Muscle layer of duodenum (tissue), 2 donors: ENCODE measurements around the gene CACNG4.

ENCODE experiments used
- H3K27ac ChIP-seq: one replicate; pipeline ENCODE4 v1.7.0; 2013; ENCODE audit warnings: mild to moderate bottlenecking, low read length
- H3K27me3 ChIP-seq: one replicate; pipeline ENCODE4 v1.7.0; 2013; ENCODE audit warnings: low read depth, mild to moderate bottlenecking, control low read depth, low read length
- H3K36me3 ChIP-seq, 2 donors: one replicate each; pipeline ENCODE4 v1.7.0; 2013; ENCODE audit warnings: low read length in 2 of 2, control low read depth in 1 of 2, mild to moderate bottlenecking in 1 of 2; ENCODE audit not compliant: insufficient read depth in 2 of 2, control insufficient read depth in 1 of 2
- H3K4me1 ChIP-seq, 2 donors: one replicate each; pipeline ENCODE4 v1.7.0; 2013; ENCODE audit warnings: low read length in 2 of 2, mild to moderate bottlenecking in 2 of 2, control low read depth in 1 of 2, moderate library complexity in 1 of 2; ENCODE audit not compliant: insufficient read depth in 2 of 2, control insufficient read depth in 1 of 2
- H3K4me3 ChIP-seq, 2 donors: one replicate each; pipeline ENCODE4 v1.7.0; 2013; ENCODE audit warnings: low read length in 2 of 2, low read depth in 1 of 2, mild to moderate bottlenecking in 1 of 2
- H3K9me3 ChIP-seq, 2 donors: one replicate each; pipeline ENCODE4 v1.7.0; 2013; ENCODE audit warnings: low read length in 2 of 2, control low read depth in 1 of 2, mild to moderate bottlenecking in 1 of 2; ENCODE audit not compliant: control insufficient read depth in 1 of 2
- donor health status: healthy.

CACNG4 gene

DNA sequence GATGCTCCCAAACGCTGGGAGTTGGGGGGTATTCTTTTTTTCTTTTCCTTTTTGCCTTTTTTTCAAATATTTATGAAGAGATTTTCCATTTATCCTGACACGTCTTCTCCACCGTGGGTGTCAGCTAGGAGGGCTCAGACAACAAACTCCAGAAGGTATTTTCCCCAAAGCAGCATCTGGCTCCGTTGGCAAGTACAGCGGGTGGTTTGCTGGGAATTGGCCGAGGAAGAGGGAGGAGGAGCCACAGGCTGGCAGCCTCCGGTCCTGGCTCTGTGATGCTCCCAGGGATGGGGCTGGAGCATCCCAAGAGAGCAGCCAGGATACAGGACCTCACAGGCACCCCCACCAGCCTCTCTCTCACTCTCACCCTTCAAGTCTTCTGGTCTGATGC lies 10.9 kb upstream of the CACNG4 start:
- Histone ChIP-seq H3K4me1 (peaks cover 0 to 3% of the 10 kb centered on the region in 2 donors), H3K27ac (no peak overlapping the region), H3K9me3 (no peaks in the 10 kb centered on the region), H3K36me3 (no peaks in the 10 kb centered on the region), H3K27me3 (no peaks in the 10 kb centered on the region), H3K4me3 (no peak overlapping the region)

- Histone ChIP-seq H3K9me3 (no peaks in the 10 kb centered on the region), H3K36me3 (no peaks in the 10 kb centered on the region), H3K4me1 (peaks cover 0 to 3% of the 10 kb centered on the region in 2 donors), H3K4me3 (no peak overlapping the region), H3K27me3 (no peaks in the 10 kb centered on the region), H3K27ac (no peak overlapping the region)
Measured at GRCh38 chr17:66954632-66955031, 9.9 kb upstream of the CACNG4 start.

- Histone ChIP-seq H3K9me3 (no peaks in the 10 kb centered on the region), H3K4me3 (no peak overlapping the region), H3K27me3 (no peaks in the 10 kb centered on the region), H3K36me3 (no peaks in the 10 kb centered on the region), H3K4me1 (peaks cover 0 to 3% of the 10 kb centered on the region in 2 donors), H3K27ac (no peak overlapping the region)
Measured at GRCh38 chr17:66955821-66956220, 8.7 kb upstream of the CACNG4 start.

GRCh38 chr17:66956941-66957340 lies 7.6 kb upstream of the CACNG4 start:
- Histone ChIP-seq H3K27me3 (no peaks in the 10 kb centered on the region), H3K4me1 (peaks cover 0 to 3% of the 10 kb centered on the region in 2 donors), H3K36me3 (no peaks in the 10 kb centered on the region), H3K9me3 (no peaks in the 10 kb centered on the region), H3K27ac (no peak overlapping the region), H3K4me3 (no peak overlapping the region)

DNA sequence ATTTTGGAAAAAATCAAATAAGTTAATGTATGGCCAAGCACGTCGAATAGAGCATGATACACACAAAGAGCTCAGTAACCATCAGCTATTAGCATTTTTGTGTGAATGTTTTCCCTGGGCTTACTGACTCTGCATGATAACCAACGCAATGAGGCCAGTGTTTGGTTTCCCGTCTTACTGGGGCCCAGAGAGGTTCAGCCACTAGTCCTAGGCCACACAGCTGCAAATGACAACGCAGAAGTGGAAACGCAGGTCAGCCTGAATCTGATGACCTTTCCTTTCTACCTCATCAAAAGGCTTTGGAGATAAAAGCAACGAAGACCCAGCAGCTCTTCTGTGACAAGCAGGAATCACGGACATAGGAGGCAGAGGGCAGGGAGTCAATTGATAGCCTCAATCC lies 7.2 kb upstream of the CACNG4 start:
- Histone ChIP-seq H3K9me3 (no peaks in the 10 kb centered on the region), H3K4me1 (peaks cover 0 to 3% of the 10 kb centered on the region in 2 donors), H3K36me3 (no peaks in the 10 kb centered on the region), H3K27me3 (no peaks in the 10 kb centered on the region), H3K4me3 (no peak overlapping the region), H3K27ac (no peak overlapping the region)

DNA sequence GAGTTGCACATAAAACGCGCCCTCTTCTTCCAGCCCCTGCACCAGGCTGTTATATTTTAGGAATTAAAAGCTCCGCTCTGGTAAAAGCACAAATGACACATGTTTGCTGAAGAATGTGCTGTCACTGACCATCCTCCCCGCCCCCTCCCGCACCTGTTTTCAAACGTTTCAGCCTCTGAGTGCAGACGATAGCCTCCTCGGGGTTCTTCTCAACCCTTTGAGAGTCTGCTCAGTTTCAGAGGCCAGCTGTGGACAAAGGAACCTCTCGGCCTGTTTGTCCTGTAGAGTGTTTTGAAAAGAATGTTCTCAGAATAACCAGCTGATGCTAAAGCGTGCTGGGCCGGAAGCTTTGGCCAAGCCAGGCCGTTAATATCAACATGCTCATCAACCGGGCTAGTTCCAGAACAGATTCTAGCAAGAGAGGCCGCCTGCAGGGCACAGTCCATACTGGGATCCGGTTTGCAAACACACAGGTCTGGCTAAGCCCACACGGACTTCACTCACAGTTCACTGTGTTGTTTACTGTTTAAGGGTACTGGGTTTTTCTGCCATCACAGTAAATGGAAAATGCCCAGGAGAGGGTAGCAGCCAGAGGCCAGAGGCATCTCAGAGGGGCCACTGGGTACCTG lies 6.4 kb upstream of the CACNG4 start:
- Histone ChIP-seq H3K4me1 (peaks cover 0 to 3% of the 10 kb centered on the region in 2 donors), H3K9me3 (no peaks in the 10 kb centered on the region), H3K27me3 (no peaks in the 10 kb centered on the region), H3K36me3 (no peaks in the 10 kb centered on the region), H3K4me3 (no peak overlapping the region), H3K27ac (no peak overlapping the region)

- no peak overlapping the region for H3K27ac ChIP-seq
- H3K9me3 ChIP-seq, result no peaks in the 10 kb centered on the region
- H3K4me1 ChIP-seq, result peaks cover 0 to 4% of the 10 kb centered on the region in 2 donors
- H3K36me3 ChIP-seq, result no peaks in the 10 kb centered on the region
- H3K27me3 ChIP-seq, result peaks cover 10% of the 10 kb centered on the region
- no peak overlapping the region for H3K4me3 ChIP-seq
Measured at GRCh38 chr17:66959641-66960375, 4.7 kb upstream of the CACNG4 start.

- no peaks in the 10 kb centered on the region for H3K9me3 ChIP-seq
- H3K36me3 ChIP-seq, result no peaks in the 10 kb centered on the region
- H3K27me3 ChIP-seq, result peaks cover 10% of the 10 kb centered on the region
- H3K27ac ChIP-seq, result no peak overlapping the region
- H3K4me3 ChIP-seq, result no peak overlapping the region
- peaks cover 0 to 10% of the 10 kb centered on the region in 2 donors for H3K4me1 ChIP-seq
Measured at GRCh38 chr17:66960613-66961012, 3.9 kb upstream of the CACNG4 start.

DNA sequence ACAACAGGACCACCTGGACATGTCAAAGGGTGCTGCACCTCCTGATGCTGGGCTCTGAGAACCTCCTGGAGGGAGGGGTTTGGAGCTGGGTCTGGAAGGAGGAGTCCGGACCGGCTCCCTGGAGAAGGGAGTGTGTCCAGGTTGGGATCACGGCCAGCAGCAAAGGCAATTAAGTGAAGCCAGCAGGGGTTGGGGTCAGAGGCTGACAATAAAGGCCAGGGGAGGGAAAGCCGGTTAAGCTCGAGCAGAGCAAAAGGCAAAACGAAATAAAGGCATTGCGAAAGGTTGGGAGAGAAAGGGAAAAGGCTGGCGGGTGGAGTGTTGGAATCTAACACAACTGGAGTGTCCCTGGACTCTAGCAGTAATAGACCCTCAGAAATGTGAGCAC lies 992 bp upstream of the CACNG4 start:
- no peak overlapping the region for H3K27ac ChIP-seq
- H3K27me3 ChIP-seq, result peaks cover 32% of the 10 kb centered on the region
- H3K4me3 ChIP-seq, result no peak overlapping the region
- H3K9me3 ChIP-seq, result no peaks in the 10 kb centered on the region
- H3K36me3 ChIP-seq, result no peaks in the 10 kb centered on the region
- peaks cover 0 to 14% of the 10 kb centered on the region in 2 donors for H3K4me1 ChIP-seq

DNA sequence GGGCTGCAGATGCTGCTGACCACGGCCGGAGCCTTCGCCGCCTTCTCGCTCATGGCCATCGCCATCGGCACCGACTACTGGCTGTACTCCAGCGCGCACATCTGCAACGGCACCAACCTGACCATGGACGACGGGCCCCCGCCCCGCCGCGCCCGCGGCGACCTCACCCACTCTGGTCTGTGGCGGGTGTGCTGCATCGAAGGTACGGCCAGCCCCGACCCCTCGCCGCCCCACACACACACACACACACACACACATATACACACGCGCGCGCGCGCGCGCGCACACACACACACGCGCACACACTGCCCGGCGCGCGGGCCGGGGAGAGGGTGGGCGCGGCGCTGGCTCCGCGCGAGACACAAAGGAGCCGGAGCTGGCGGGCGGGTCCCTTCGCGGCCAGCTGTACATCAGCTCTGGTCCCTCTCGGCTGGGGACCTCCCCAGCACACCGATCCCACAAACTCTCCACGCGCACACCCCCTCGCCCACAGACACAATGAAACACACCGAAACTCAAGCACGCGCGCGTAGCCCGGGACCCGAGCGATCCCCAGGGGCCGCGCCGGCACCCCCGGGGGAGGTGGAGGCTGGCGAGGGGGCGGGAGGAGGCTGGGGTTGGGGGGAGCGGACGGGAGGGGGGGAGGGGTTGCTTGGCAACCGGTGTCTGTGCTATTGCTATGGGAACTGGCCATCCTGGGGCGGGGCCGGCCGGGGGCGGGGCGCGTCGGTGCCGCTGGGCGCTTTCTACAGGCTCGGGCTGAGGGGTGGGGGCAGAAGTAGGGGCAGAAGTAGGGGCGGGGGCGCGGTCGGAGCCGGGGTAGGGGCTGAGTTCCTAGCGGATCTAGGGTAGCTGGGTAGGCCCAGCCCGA lies 658 bp downstream of the CACNG4 start:
- H3K9me3 ChIP-seq, result no peaks in the 10 kb centered on the region
- no peak overlapping the region for H3K27ac ChIP-seq
- H3K36me3 ChIP-seq, result no peaks in the 10 kb centered on the region
- peaks cover 32% of the 10 kb centered on the region for H3K27me3 ChIP-seq
- peaks cover 0 to 14% of the 10 kb centered on the region in 2 donors for H3K4me1 ChIP-seq
- peak overlapping the region; percentile 16 to 73 for H3K4me3 ChIP-seq

- no peaks in the 10 kb centered on the region for H3K36me3 ChIP-seq
- H3K27ac ChIP-seq, result no peak overlapping the region
- H3K27me3 ChIP-seq, result peaks cover 32% of the 10 kb centered on the region
- H3K4me1 ChIP-seq, result peaks cover 0 to 14% of the 10 kb centered on the region in 2 donors
- H3K9me3 ChIP-seq, result no peaks in the 10 kb centered on the region
- H3K4me3 ChIP-seq, result peak overlapping the region; percentile 31 to 73
Measured at GRCh38 chr17:66965801-66966262, 1.3 kb downstream of the CACNG4 start.
